HEK293T (cell line): ENCODE results near the gene RRAS2.
"Not testable (repeated sequence)": the region's sequence is repeated elsewhere in the genome, so short reads cannot be mapped to it uniquely, and the experiment has no call there.

Source experiments
- ARNT ChIP-seq: fragments of 450-650 bp; IDR thresholded peaks from 2 replicates; pipeline ENCODE4 v1.6.1; 2017; ENCODE audit warnings: mild to moderate bottlenecking
- ELF4 ChIP-seq: fragments of 450-650 bp; IDR thresholded peaks from 2 replicates; pipeline ENCODE4 v1.6.1; 2017; ENCODE audit warnings: antibody characterized with exemption
- FOXK2 ChIP-seq: fragments of 450-650 bp; IDR thresholded peaks from 2 replicates; pipeline ENCODE4 v1.6.1; 2016; ENCODE audit warnings: mild to moderate bottlenecking
- FOXM1 ChIP-seq: fragments of 450-650 bp; IDR thresholded peaks from 2 replicates; pipeline ENCODE4 v1.6.1; 2017; ENCODE audit warnings: mild to moderate bottlenecking, borderline replicate concordance
- HDGF ChIP-seq: fragments of 450-650 bp; IDR thresholded peaks from 2 replicates; pipeline ENCODE4 v1.6.1; 2017; ENCODE audit warnings: antibody characterized with exemption, borderline replicate concordance
- L3MBTL2 ChIP-seq: fragments of 450-650 bp; conservative IDR thresholded peaks from 2 replicates; pipeline ENCODE4 v1.6.1; 2016; ENCODE audit warnings: mild to moderate bottlenecking
- NFRKB ChIP-seq: fragments of 450-650 bp; IDR thresholded peaks from 2 replicates; pipeline ENCODE4 v1.6.1; 2016; ENCODE audit warnings: mild to moderate bottlenecking, moderate library complexity
- SP1 ChIP-seq: fragments of 450-650 bp; IDR thresholded peaks from 2 replicates; pipeline ENCODE4 v1.6.1; 2017
- SUZ12 ChIP-seq: fragments of 450-650 bp; IDR thresholded peaks from 2 replicates; pipeline ENCODE4 v1.6.1; 2016; ENCODE audit warnings: mild to moderate bottlenecking
- TARDBP ChIP-seq: fragments of 450-650 bp; IDR thresholded peaks from 2 replicates; pipeline ENCODE4 v1.6.1; 2016
- ZNF384 ChIP-seq: fragments of 450-650 bp; IDR thresholded peaks from 2 replicates; pipeline ENCODE4 v1.6.1; 2016
- TF ChIP-seq, protein P1 (sequence below): fragments of 450-650 bp; IDR thresholded peaks from 2 replicates; pipeline ENCODE4 v1.6.1; 2016

DNA sequence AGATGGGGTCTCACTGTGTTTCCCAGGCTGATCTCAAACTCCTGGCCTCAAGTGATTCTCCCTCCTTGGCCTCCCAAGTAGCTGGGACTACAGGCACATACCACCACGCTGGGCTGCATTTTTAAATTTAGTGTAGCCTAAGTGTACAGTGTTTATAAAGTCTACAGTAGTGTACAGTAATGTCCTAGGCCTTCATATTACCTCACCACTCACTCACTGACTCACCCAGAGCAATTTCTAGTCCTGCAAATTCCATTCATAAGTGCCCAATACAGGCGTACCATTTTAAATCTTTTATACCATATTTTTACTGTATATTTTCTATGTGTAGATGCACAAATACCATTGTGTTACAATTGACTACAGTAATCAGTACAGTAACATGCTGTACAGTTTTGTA, 47.1 kb upstream of the RRAS2 start:
- TF ChIP-seq TARDBP, SP1, SUZ12, ELF4, NFRKB, FOXK2, ARNT, FOXM1, L3MBTL2, ZNF384, HDGF: not testable (repeated sequence)
- TF ChIP-seq, protein P1, sequence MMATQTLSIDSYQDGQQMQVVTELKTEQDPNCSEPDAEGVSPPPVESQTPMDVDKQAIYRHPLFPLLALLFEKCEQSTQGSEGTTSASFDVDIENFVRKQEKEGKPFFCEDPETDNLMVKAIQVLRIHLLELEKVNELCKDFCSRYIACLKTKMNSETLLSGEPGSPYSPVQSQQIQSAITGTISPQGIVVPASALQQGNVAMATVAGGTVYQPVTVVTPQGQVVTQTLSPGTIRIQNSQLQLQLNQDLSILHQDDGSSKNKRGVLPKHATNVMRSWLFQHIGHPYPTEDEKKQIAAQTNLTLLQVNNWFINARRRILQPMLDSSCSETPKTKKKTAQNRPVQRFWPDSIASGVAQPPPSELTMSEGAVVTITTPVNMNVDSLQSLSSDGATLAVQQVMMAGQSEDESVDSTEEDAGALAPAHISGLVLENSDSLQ, result not testable (repeated sequence)
